Prostate gland (tissue), 2 donors: ENCODE data around the gene GSKIP. TPM values are rescaled to one million over a fixed set of nuclear protein-coding genes. Genes with fewer than 3 reads are reported as not detected.
"Not testable (repeated sequence)": the region's sequence is repeated elsewhere in the genome, so short reads cannot be mapped to it uniquely, and the experiment has no call there.

ENCODE experiments used
- DNase-seq: peaks from one replicate; pipeline ENCODE4 v3.0.0-alpha.2; 2019; ENCODE audit warnings: low spot score
- H3K27ac ChIP-seq, 2 donors: fragments of 200-600 bp; sonication (generic); 2 replicates each; pipeline ENCODE4 v1.5.1; 2017 to 2019
- H3K27me3 ChIP-seq: fragments of 200-600 bp; sonication (generic); replicated peaks from 2 replicates; pipeline ENCODE4 v1.5.1; 2019; ENCODE audit not compliant: insufficient read depth
- H3K36me3 ChIP-seq, 2 donors: fragments of 200-600 bp; sonication (generic); 1 replicate in 1 of 2; 2 replicates in 1 of 2; pipeline versions ENCODE4 v1.5.1 to v1.8.1; 2017 to 2019
- H3K4me1 ChIP-seq: fragments of 200-600 bp; sonication (generic); replicated peaks from 2 replicates; pipeline ENCODE4 v1.5.1; 2019
- H3K4me3 ChIP-seq, 2 donors: fragments of 200-600 bp; sonication (generic); 2 replicates each; pipeline ENCODE4 v1.5.1; 2017 to 2019
- H3K9me3 ChIP-seq: fragments of 200-600 bp; sonication (generic); 2 replicates; pipeline ENCODE4 v1.5.1; 2017
- POLR2A ChIP-seq: fragments of 450-650 bp; IDR thresholded peaks from one replicate; pipeline ENCODE4 v1.6.1; 2016; ENCODE audit warnings: antibody characterized with exemption, mild to moderate bottlenecking
- POLR2AphosphoS5 ChIP-seq: sonication (generic); formaldehyde crosslinking; IDR thresholded peaks from one replicate; pipeline ENCODE4 v1.6.1; 2017; ENCODE audit warnings: antibody characterized with exemption
- WGBS: methylation state at CpG from one replicate; pipeline ENCODE4 v1.1.5; 2018; 5-methylcytosine and 5-hydroxymethylcytosine counted together
- intact Hi-C: fragments of 100-400 bp; cut with DNase I; formaldehyde crosslinking; loops from one replicate; pipeline ENCODE4 v1.14.2; 2022
- total RNA-seq, 2 donors: library from RNA; depleted of rRNA; stranded (reverse); fragments of >200 nt; gene quantifications; one replicate each; pipeline ENCODE4 v1.1.0, GENCODE V29; 2016
- TF ChIP-seq, protein P1 (sequence below), 4 experiments: fragments of 200-600 bp in 2 of 4; fragments of 450-650 bp in 2 of 4; sonication (generic) in 2 of 4; IDR thresholded peaks; 1 replicate in 3 of 4; 2 replicates in 1 of 4; pipeline ENCODE4 v1.5.1; 2016 to 2019; ENCODE audit warnings: antibody characterized with exemption in 4 of 4, mild to moderate bottlenecking in 2 of 4, moderate library complexity in 2 of 4

The GSKIP gene
- total RNA-seq, 2 donors from 2014 or later, result 10.7 to 28.9 TPM

DNA sequence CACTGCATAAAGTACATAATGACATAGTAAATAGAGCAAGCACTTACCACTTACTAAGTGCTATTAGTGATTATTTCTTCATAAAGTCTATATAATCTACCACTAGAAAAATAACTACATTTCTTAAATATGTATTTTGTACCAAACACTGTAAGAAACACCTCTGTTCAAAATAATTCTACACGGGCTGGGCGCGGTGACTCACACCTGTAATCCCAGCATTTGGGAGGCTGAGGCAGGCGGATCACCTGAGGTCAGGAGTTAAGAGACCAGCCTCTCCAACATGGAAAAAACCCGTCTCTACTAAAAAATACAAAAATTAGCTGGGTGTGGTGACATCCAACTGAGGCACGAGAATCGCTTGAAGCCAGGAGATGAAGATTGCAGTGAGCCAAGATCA lies 39.1 kb upstream of the GSKIP start:
- no peak overlapping the region for H3K4me3 ChIP-seq
- 92% methylated on average over 7 of the region's 7 CpGs for WGBS
- no peaks in the 10 kb centered on the region for H3K36me3 ChIP-seq
- H3K27ac ChIP-seq, result no peak overlapping the region
- DNase-seq, result no peak
- intact Hi-C loops, result no loop called here
- H3K4me1 ChIP-seq, result no peaks in the 10 kb centered on the region
- H3K9me3 ChIP-seq, result no peaks in the 10 kb centered on the region
- TF ChIP-seq, protein P1, sequence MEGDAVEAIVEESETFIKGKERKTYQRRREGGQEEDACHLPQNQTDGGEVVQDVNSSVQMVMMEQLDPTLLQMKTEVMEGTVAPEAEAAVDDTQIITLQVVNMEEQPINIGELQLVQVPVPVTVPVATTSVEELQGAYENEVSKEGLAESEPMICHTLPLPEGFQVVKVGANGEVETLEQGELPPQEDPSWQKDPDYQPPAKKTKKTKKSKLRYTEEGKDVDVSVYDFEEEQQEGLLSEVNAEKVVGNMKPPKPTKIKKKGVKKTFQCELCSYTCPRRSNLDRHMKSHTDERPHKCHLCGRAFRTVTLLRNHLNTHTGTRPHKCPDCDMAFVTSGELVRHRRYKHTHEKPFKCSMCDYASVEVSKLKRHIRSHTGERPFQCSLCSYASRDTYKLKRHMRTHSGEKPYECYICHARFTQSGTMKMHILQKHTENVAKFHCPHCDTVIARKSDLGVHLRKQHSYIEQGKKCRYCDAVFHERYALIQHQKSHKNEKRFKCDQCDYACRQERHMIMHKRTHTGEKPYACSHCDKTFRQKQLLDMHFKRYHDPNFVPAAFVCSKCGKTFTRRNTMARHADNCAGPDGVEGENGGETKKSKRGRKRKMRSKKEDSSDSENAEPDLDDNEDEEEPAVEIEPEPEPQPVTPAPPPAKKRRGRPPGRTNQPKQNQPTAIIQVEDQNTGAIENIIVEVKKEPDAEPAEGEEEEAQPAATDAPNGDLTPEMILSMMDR (IDR thresholded peaks at IDR 0.05), result no peak
- TF ChIP-seq POLR2AphosphoS5, result no peak
- no peak for TF ChIP-seq POLR2A
- no peaks in the 10 kb centered on the region for H3K27me3 ChIP-seq

DNA sequence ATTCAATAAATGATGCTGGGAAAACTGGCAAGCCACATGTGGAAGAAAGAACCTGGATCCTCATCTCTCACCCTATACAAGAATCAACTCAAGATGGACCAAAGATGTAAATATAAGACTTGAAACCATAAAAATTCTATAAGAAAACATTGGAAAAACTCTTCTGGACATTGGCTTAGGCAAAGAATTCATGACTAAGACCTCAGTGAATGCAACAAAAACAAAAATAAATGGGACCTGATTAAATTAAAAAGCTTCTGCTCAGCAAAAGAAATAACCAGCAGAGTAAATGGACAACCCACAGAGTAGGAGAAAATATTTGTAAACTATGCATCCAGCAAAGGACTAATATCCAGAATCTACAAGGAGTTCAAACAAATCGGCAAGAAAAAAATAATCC lies 24.8 kb upstream of the GSKIP start:
- no peak for TF ChIP-seq POLR2A
- TF ChIP-seq POLR2AphosphoS5, result no peak
- TF ChIP-seq, protein P1 (IDR thresholded peaks at IDR 0.05), result no peak
- Histone ChIP-seq H3K4me3 (no peak overlapping the region), H3K9me3 (no peaks in the 10 kb centered on the region), H3K4me1 (no peaks in the 10 kb centered on the region), H3K27me3 (no peaks in the 10 kb centered on the region), H3K36me3 (no peaks in the 10 kb centered on the region), H3K27ac (no peak overlapping the region)
- DNase-seq, result no peak
- intact Hi-C loops, result no loop called here
- WGBS, result 97% methylated on average over 1 of the region's 1 CpG

DNA sequence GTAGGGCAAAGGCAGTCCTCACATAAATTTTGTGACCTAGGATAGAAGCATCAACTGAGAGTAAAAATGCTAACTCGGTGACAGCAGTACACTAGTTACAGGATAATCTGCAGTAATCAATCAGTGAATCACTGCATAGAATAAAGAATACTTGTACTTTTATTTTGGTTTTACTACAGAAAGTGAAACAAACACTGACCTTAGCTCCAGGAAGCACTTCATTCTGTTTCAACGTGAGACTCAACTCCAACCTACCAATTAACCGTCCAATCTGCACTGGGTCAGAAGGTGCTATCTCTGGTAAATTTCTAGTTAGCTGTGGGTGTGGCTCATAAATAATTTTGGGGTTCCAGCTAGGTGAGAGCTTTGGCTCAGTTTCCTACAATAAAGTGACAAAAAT lies 22.0 kb upstream of the GSKIP start:
- no peaks in the 10 kb centered on the region for H3K27me3 ChIP-seq
- no peak overlapping the region for H3K27ac ChIP-seq
- H3K4me3 ChIP-seq, result no peak overlapping the region
- H3K36me3 ChIP-seq, result no peaks in the 10 kb centered on the region
- no peak for DNase-seq
- no peak for TF ChIP-seq POLR2AphosphoS5
- TF ChIP-seq, protein P1 (IDR thresholded peaks at IDR 0.05), result no peak
- TF ChIP-seq POLR2A, result no peak
- no peaks in the 10 kb centered on the region for H3K9me3 ChIP-seq
- H3K4me1 ChIP-seq, result no peaks in the 10 kb centered on the region
- 88% methylated on average over 3 of the region's 3 CpGs for WGBS
- intact Hi-C loops, result no loop called here

DNA sequence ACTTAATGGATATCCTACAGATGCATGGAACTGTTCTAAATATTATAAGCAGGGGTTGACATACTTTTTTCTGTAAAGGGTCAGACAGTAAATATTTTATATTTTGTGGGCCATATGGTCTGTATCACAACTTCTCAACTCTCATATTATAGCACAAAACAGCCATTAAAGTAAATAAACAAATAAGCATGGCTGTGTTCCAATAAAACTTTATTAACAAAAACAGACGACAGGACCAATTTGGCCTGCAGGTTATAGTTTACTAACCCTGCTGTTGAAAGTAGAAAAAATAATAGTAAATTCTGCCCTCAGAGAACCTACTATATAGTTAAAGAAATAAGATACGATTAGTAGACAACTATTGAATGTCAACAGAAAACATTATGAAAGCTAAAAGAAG lies 17.7 kb upstream of the GSKIP start:
- TF ChIP-seq POLR2AphosphoS5, result no peak
- TF ChIP-seq, protein P1 (IDR thresholded peaks at IDR 0.05), result no peak
- no peak for TF ChIP-seq POLR2A
- 87% methylated on average over 2 of the region's 2 CpGs for WGBS
- Histone ChIP-seq H3K9me3 (no peaks in the 10 kb centered on the region), H3K27me3 (no peaks in the 10 kb centered on the region), H3K4me3 (no peak overlapping the region), H3K36me3 (no peaks in the 10 kb centered on the region), H3K4me1 (no peaks in the 10 kb centered on the region), H3K27ac (no peak overlapping the region)
- DNase-seq, result no peak
- intact Hi-C loops, result no loop called here

DNA sequence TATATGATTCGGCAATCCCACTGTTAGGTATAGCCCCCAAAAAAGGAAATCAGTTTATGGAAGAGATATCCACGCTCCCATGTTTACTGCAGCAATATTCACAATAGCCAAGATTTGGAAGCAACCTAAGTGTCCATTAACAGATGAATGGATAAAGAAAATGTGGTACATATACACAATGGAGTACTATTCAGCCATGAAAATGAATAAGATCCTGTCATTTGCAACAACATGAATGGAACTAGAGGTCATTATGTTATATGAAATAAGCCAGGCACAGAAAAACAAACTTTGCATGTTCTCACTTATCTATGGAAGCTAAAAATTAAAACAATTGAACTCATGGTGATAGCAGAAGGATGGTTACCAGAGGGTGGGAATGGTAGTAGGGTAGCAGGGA lies 15.4 kb upstream of the GSKIP start:
- H3K27me3 ChIP-seq, intact Hi-C loops, H3K4me1 ChIP-seq, DNase-seq, H3K4me3 ChIP-seq, H3K36me3 ChIP-seq, H3K9me3 ChIP-seq, H3K27ac ChIP-seq: not testable (repeated sequence)
- WGBS, result 98% methylated on average over 2 of the region's 2 CpGs
